K562 (cell line): ENCODE results near the gene SEPTIN1. TPM values are rescaled to one million over a fixed set of nuclear protein-coding genes. Genes with fewer than 3 reads are reported as not detected.

Experiments
- ATAC-seq: fragments of 200-7000 bp; cut with Tn5 transposase; 3 replicates; pipeline ENCODE4 v1.9.1; 2020; ENCODE audit warnings: moderate library complexity
- BruUV-seq: library from RNA; stranded (reverse); fragments of 400-500 nt; replicated peaks from 2 replicates; lab custom pipeline; 2021; lab: Mats Ljungman, UMichigan
- CTCF ChIA-PET: fragments of 300-600 bp; formaldehyde crosslinking; extraction: SDS; loops from one replicate; lab custom pipeline; 2021; ENCODE audit warnings: low intra/inter-chr PET ratio; lab: Yijun Ruan, JAX
- POLR2A ChIA-PET: fragments of 300-600, 350-650 bp; sonication (Branson Sonifier 250); formaldehyde crosslinking; extraction: SDS; loops from one replicate; lab custom pipeline; 2021; ENCODE audit warnings: antibody characterized with exemption, inconsistent platforms; lab: Yijun Ruan, JAX
- DNase-seq, 4 experiments: peaks; one replicate each; pipeline versions ENCODE4 v3.0.0 to v3.0.0-alpha.2; 2011 to 2018; ENCODE audit warnings: low spot score in 3 of 4, mixed read lengths in 3 of 4; ENCODE audit errors: extremely low read depth in 1 of 4
- FAIRE-seq: peaks from 2 replicates; lab custom pipeline; 2011; peaks lifted over from hg19 to GRCh38; lab: Jason Lieb, UNC
- H2AFZ ChIP-seq: 2 replicates; pipeline ENCODE4 v1.6.0; 2011; ENCODE audit warnings: low read depth, low read length, control low read depth, inconsistent platforms
- H3K27ac ChIP-seq: fragments of 200-600 bp; 3 replicates; pipeline ENCODE4 v1.8.0; 2011; ENCODE audit warnings: low read depth, mild to moderate bottlenecking, control low read depth, inconsistent platforms, low read length, moderate library complexity, mixed read lengths; ENCODE audit errors: extremely low read depth
- H3K27me3 ChIP-seq, 2 experiments: fragments of 300-600 bp in 1 of 2; 2 replicates in 1 of 2; 3 replicates in 1 of 2; pipeline versions ENCODE4 v1.6.0 to v1.8.0; 2011; ENCODE audit warnings: inconsistent platforms in 2 of 2, low read length in 2 of 2, mild to moderate bottlenecking in 1 of 2, mixed read lengths in 1 of 2, moderate library complexity in 1 of 2; ENCODE audit not compliant: control insufficient read depth in 2 of 2, insufficient read depth in 2 of 2
- H3K36me3 ChIP-seq: fragments of 300-600 bp; 3 replicates; pipeline ENCODE4 v1.8.0; 2011; ENCODE audit warnings: mild to moderate bottlenecking, low read length, inconsistent platforms; ENCODE audit not compliant: control insufficient read depth, insufficient read depth
- H3K4me1 ChIP-seq, 2 experiments: fragments of 200-600 bp in 1 of 2; replicated peaks in 1 of 2; 2 replicates in 1 of 2; 3 replicates in 1 of 2; pipeline versions ENCODE4 v1.5.1 to v1.8.0; 2011; ENCODE audit warnings: inconsistent platforms in 2 of 2, low read length in 2 of 2, mild to moderate bottlenecking in 1 of 2, mixed read lengths in 1 of 2, moderate library complexity in 1 of 2; ENCODE audit not compliant: control insufficient read depth in 2 of 2, insufficient read depth in 2 of 2
- H3K4me2 ChIP-seq: 2 replicates; pipeline ENCODE4 v1.6.1; 2011; ENCODE audit warnings: low read length, control low read depth, inconsistent platforms, mixed read lengths; ENCODE audit not compliant: insufficient read depth
- H3K4me3 ChIP-seq: fragments of 200-600 bp; sonication (generic), shearing (Covaris generic); 2 replicates; pipeline ENCODE4 v1.5.1; 2016; ENCODE audit warnings: control low read depth, inconsistent platforms
- H3K79me2 ChIP-seq: fragments of 200-600 bp; 3 replicates; pipeline ENCODE4 v1.8.0; 2011; ENCODE audit warnings: low read length, inconsistent platforms; ENCODE audit not compliant: control insufficient read depth, insufficient read depth
- H3K9ac ChIP-seq, 2 experiments: 2 replicates each; pipeline versions ENCODE4 v1.6.0 to v1.6.1; 2011; ENCODE audit warnings: low read depth in 2 of 2, low read length in 2 of 2, control low read depth in 1 of 2, inconsistent platforms in 1 of 2, mild to moderate bottlenecking in 1 of 2, mixed read lengths in 1 of 2; ENCODE audit not compliant: insufficient read depth in 1 of 2
- H3K9me1 ChIP-seq: one replicate; pipeline ENCODE4 v1.6.0; 2011; ENCODE audit warnings: inconsistent platforms, mild to moderate bottlenecking, low read length, moderate library complexity; ENCODE audit not compliant: control insufficient read depth, insufficient read depth
- H3K9me3 ChIP-seq: replicated peaks from 2 replicates; pipeline ENCODE4 v1.5.1; 2011; ENCODE audit warnings: low read depth, low read length, inconsistent platforms; ENCODE audit not compliant: control insufficient read depth, insufficient read depth
- H4K20me1 ChIP-seq: replicated peaks from 2 replicates; pipeline ENCODE4 v1.6.1; 2011; ENCODE audit warnings: low read length, inconsistent platforms, mixed read lengths; ENCODE audit not compliant: control insufficient read depth, insufficient read depth
- DMBX1 ChIP-seq: fragments of 250-450 bp; sonication (Bioruptor Pico); IDR thresholded peaks from 2 replicates; pipeline ENCODE4 v1.8.0; 2022; ENCODE audit warnings: inconsistent platforms, mild to moderate bottlenecking, moderate library complexity, borderline replicate concordance
- EGR1 ChIP-seq: fragments of 450-650 bp; conservative IDR thresholded peaks from 2 replicates; pipeline ENCODE4 v1.6.1; 2017; ENCODE audit warnings: mild to moderate bottlenecking
- ETV5 ChIP-seq: sonication (generic); formaldehyde crosslinking; IDR thresholded peaks from 2 replicates; pipeline ENCODE4 v1.4.0; 2020; ENCODE audit warnings: low read depth, mild to moderate bottlenecking, missing genetic modification reagents
- ILF3 ChIP-seq: fragments of 450-650 bp; IDR thresholded peaks from 2 replicates; pipeline ENCODE4 v1.6.1; 2018; ENCODE audit warnings: antibody characterized with exemption, mild to moderate bottlenecking, moderate library complexity, borderline replicate concordance
- LCOR ChIP-seq: sonication (generic); formaldehyde crosslinking; IDR thresholded peaks from 2 replicates; pipeline ENCODE4 v1.8.0; 2022; ENCODE audit warnings: mild to moderate bottlenecking, missing genetic modification reagents
- RAD21 ChIP-seq, 2 experiments: fragments of 250-450 bp in 1 of 2; fragments of 450-650 bp in 1 of 2; sonication (Bioruptor Pico) in 1 of 2; formaldehyde crosslinking in 1 of 2; IDR thresholded peaks in 1 of 2; conservative IDR thresholded peaks in 1 of 2; 2 replicates each; pipeline versions ENCODE4 v1.4.0 to v1.8.0; 2020 to 2022; ENCODE audit warnings: mild to moderate bottlenecking in 2 of 2, moderate library complexity in 1 of 2
- RBFOX2 ChIP-seq: fragments of 200-400 bp; formaldehyde crosslinking; IDR thresholded peaks from 2 replicates; pipeline ENCODE4 v1.6.1; 2017; ENCODE audit warnings: low read depth, mild to moderate bottlenecking, low read length, moderate library complexity
- ZBTB7A ChIP-seq: IDR thresholded peaks from 2 replicates; pipeline ENCODE4 v1.6.1; 2011; ENCODE audit warnings: low read depth, mild to moderate bottlenecking, low read length, moderate library complexity, borderline replicate concordance; ENCODE audit not compliant: control insufficient read depth
- ZNF395 ChIP-seq: fragments of 200-800 bp; sonication (Bioruptor generic); IDR thresholded peaks from 2 replicates; pipeline ENCODE4 v1.6.1; 2017; ENCODE audit warnings: missing genetic modification characterization, missing compliant biosample characterization
- WGBS: fragments of 100-300 bp; shearing (Covaris generic); methylation state at CpG from one replicate; pipeline ENCODE4 v1.1.6; 2016; ENCODE audit warnings: low coverage, mixed read lengths; ENCODE audit not compliant: insufficient coverage; ENCODE audit errors: missing lambda C conversion rate; 5-methylcytosine and 5-hydroxymethylcytosine counted together
- in situ Hi-C: fragments of 300-500 bp; cut with MboI; formaldehyde crosslinking; loops from 4 replicates; pipeline ENCODE4 v1.15.0; 2018; ENCODE audit warnings: inconsistent platforms, mixed read lengths
- intact Hi-C: fragments of 100-400 bp; cut with micrococcal nuclease; formaldehyde crosslinking; loops from 2 replicates; pipeline ENCODE4 v1.14.2; 2022
- polyA plus RNA-seq, 8 experiments: library from polyadenylated mRNA; depleted of rRNA in 4 of 8; stranded (reverse) in 5 of 8; unstranded in 3 of 8; fragments of >200 nt; fragmentation: Nextera tagmentation in 2 of 8; fragmentation: Illumina TruSeq in 1 of 8; extraction: Ambion mirVana in 2 of 8; extraction: Trizol in 1 of 8; gene quantifications; 2 replicates each; pipeline versions ENCODE4 v1.2.1 to v1.2.3, GENCODE V29; 2011 to 2014; ENCODE audit warnings: inconsistent platforms in 1 of 8, missing spikeins in 1 of 8
- total RNA-seq, 7 experiments: library from RNA; depleted of rRNA in 6 of 7; stranded (reverse); fragments of >200 nt in 6 of 7; fragmentation: Illumina TruSeq in 2 of 7; extraction: Trizol in 2 of 7; gene quantifications; 2 replicates each; pipeline versions ENCODE4 v1.2.1 to v1.2.3, GENCODE V29; 2011 to 2021; ENCODE audit warnings: low replicate concordance in 1 of 7

Gene SEPTIN1
- total and polyA plus RNA-seq, 9 of the 15 experiments (the other 6 are each of a cell fraction or from before 2014, with no cell fraction given): 0.23 to 5.6 (median 1.7) TPM; not detected in 1

- peak within 1 kb of the TSS; percentile 96 for H2AFZ ChIP-seq
- no peaks in the 10 kb centered on the region for H3K27me3 ChIP-seq
- DNase-seq (peak; percentile 93 to 99 (median 94)), FAIRE-seq (peak; percentile 100), ATAC-seq (peak; percentile 90)
- peaks cover 73% of the 10 kb centered on the region; the same call in 2 of the 3 replicates for H3K36me3 ChIP-seq
- CTCF ChIA-PET: no interaction called here
- H3K79me2 ChIP-seq: peaks cover 30% of the 10 kb centered on the region
- H4K20me1 ChIP-seq: no peaks in the 10 kb centered on the region
- in situ Hi-C loops: loop anchor here (25.0 kb wide), 1 partner anchor 893 kb away; the partner anchor contains the start of genes BOLA2, SLX1B and SULT1A4
- POLR2A ChIA-PET: interaction anchor here (0.5 to 8.2 kb wide), 10 partner anchors 10 to 382 kb away, joined by 3 to 77 read pairs (median 5); partner anchors contain the start of genes TBC1D10B and ZNF771
- no peaks in the 10 kb centered on the region for H3K9me1 ChIP-seq
- H3K9me3 ChIP-seq: no peaks in the 10 kb centered on the region
- intact Hi-C loops: loop anchor here (2.0 to 5.0 kb wide), 2 partner anchors 15 to 52 kb away; partner anchors contain the start of genes TBC1D10B and ZNF771
- H3K4me1 ChIP-seq: peaks cover 13 to 53% of the 10 kb centered on the region in 2 experiments; a peak in 4 of 5 replicates
- peak within 1 kb of the TSS; percentile 99 for H3K27ac ChIP-seq
- H3K4me2 ChIP-seq: peak within 1 kb of the TSS; percentile 99
- TSS peak; percentile 96 for BruUV-seq
- peak within 1 kb of the TSS; percentile 96 for H3K9ac ChIP-seq
- 1% methylated on average over 42 of the region's 45 CpGs for WGBS
- H3K4me3 ChIP-seq: peak within 1 kb of the TSS; percentile 94
- TF ChIP-seq ZNF395 (CRISPR knock-in tag) (no peak; the same call in 1 of the 2 replicates), RBFOX2 (peak; percentile 85), LCOR (CRISPR knock-in tag) (peak; percentile 90), RAD21 (CRISPR knock-in tag; conservative IDR thresholded peaks at IDR 0.05 in 1 of 2, IDR thresholded peaks at IDR 0.05 in 1 of 2) (peak in 1 of 2 experiments; percentile 20; a peak in 1 of 4 replicates), ILF3 (0 out of 2 replicates have a peak, but pooled peaks have one; percentile 10), EGR1 (peak; percentile 92), DMBX1 (CRISPR knock-in tag) (no peak), ZBTB7A (peak; percentile 51; the same call in 1 of the 2 replicates), ETV5 (CRISPR knock-in tag) (peak; percentile 94)
Measured at GRCh38 chr16:30355144-30355953, 27.0 kb downstream of the SEPTIN1 start, which contains the start of gene CD2BP2. Gene CD2BP2 (minus strand): TSS chr16:30355308. CDS start chr16:30354681, 627 bp downstream.
